Left lung (tissue), 10 donors: ENCODE results near the gene PLEKHA1. TPM values are rescaled to one million over a fixed set of nuclear protein-coding genes. Genes with fewer than 3 reads are reported as not detected.

Experiments
- ATAC-seq: fragments of 200-7000 bp; cut with Tn5 transposase; one replicate; pipeline ENCODE4 v1.9.1; 2020; ENCODE audit warnings: moderate library complexity
- DNase-seq, 4 donors: peaks; one replicate each; pipeline ENCODE4 v3.0.0-alpha.2; 2013 to 2020
- H3K27ac ChIP-seq, 2 donors: fragments of 200-600 bp; sonication (generic) in 1 of 2; one replicate each; pipeline versions ENCODE4 v1.5.0 to v1.8.0; 2020 to 2021
- H3K27me3 ChIP-seq, 2 donors: fragments of 200-600 bp; sonication (generic) in 1 of 2; one replicate each; pipeline versions ENCODE4 v1.5.0 to v1.8.0; 2020 to 2021
- H3K36me3 ChIP-seq, 2 donors: fragments of 200-600 bp; sonication (generic) in 1 of 2; one replicate each; pipeline versions ENCODE4 v1.5.0 to v1.8.0; 2020 to 2021
- H3K4me1 ChIP-seq, 2 donors: fragments of 200-600 bp; one replicate each; pipeline ENCODE4 v1.8.0; 2021
- H3K4me3 ChIP-seq, 2 donors: fragments of 200-600 bp; sonication (generic) in 1 of 2; one replicate each; pipeline versions ENCODE4 v1.5.0 to v1.8.0; 2020 to 2021; ENCODE audit warnings: mild to moderate bottlenecking in 1 of 2
- H3K9me3 ChIP-seq, 2 donors: fragments of 200-600 bp; sonication (generic) in 1 of 2; one replicate each; pipeline versions ENCODE4 v1.5.0 to v1.8.0; 2020 to 2021
- intact Hi-C, 2 donors: fragments of 100-400 bp; cut with DNase I; formaldehyde crosslinking; loops; one replicate each; pipeline versions ENCODE4 v1.11.2 to v1.14.2; 2022
- polyA plus RNA-seq, 6 donors: library from polyadenylated mRNA; unstranded; fragments of 120-200 nt; gene quantifications; one replicate each; pipeline ENCODE4 v1.2.1, GENCODE V29; 2013; ENCODE audit not compliant: insufficient read length in 6 of 6
- total RNA-seq, 2 donors: library from RNA; stranded (reverse); fragmentation: NEBNext Ultra II Directional; extraction: Animal tissue kit (Norgen Biotek cat#: 25700); gene quantifications; one replicate each; pipeline ENCODE4 v1.2.1, GENCODE V29; 2021
- TF ChIP-seq, protein P1 (sequence below), 2 donors: fragments of 200-600 bp; sonication (generic) in 1 of 2; IDR thresholded peaks; one replicate each; pipeline versions ENCODE4 v1.5.0 to v1.8.0; 2021; ENCODE audit warnings: antibody characterized with exemption in 2 of 2
- donor health status: DM: no; HTN: yes; CAD: no.
- donor health status: DM: no; HTN: no; CAD: no.

The PLEKHA1 gene
- total and polyA plus RNA-seq, 8 donors = 40.5 to 57.9 (median 43.4) TPM

DNA sequence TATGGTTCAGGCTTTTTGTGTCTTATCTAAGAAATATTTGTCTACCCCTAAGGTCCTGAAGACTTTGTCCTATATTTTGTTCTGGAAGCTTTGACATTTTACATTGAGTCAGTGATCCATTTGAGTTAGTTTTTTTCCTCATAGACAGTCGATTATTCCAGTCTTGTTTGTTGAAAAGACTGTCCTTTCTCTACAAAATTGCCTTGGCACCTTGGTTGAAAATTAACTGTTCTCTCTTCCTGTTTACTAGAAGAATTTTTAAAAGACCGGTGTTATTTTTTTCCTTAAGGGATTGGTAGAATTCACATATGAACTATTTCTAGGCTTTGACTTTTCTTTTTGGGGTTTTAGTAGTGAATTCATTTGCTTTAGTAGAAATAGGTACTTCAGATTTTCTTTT lies 12.0 kb downstream of the PLEKHA1 start:
- H3K36me3 ChIP-seq = no peaks in the 10 kb centered on the region
- ATAC-seq (no peak), DNase-seq (no peak)
- H3K9me3 ChIP-seq = no peaks in the 10 kb centered on the region
- H3K27ac ChIP-seq = no peak overlapping the region
- H3K4me1 ChIP-seq = no peaks in the 10 kb centered on the region
- no peak overlapping the region for H3K4me3 ChIP-seq
- intact Hi-C loops = no loop called here
- H3K27me3 ChIP-seq = no peaks in the 10 kb centered on the region
- TF ChIP-seq, protein P1, sequence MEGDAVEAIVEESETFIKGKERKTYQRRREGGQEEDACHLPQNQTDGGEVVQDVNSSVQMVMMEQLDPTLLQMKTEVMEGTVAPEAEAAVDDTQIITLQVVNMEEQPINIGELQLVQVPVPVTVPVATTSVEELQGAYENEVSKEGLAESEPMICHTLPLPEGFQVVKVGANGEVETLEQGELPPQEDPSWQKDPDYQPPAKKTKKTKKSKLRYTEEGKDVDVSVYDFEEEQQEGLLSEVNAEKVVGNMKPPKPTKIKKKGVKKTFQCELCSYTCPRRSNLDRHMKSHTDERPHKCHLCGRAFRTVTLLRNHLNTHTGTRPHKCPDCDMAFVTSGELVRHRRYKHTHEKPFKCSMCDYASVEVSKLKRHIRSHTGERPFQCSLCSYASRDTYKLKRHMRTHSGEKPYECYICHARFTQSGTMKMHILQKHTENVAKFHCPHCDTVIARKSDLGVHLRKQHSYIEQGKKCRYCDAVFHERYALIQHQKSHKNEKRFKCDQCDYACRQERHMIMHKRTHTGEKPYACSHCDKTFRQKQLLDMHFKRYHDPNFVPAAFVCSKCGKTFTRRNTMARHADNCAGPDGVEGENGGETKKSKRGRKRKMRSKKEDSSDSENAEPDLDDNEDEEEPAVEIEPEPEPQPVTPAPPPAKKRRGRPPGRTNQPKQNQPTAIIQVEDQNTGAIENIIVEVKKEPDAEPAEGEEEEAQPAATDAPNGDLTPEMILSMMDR (IDR thresholded peaks at IDR 0.05) = no peak

DNA sequence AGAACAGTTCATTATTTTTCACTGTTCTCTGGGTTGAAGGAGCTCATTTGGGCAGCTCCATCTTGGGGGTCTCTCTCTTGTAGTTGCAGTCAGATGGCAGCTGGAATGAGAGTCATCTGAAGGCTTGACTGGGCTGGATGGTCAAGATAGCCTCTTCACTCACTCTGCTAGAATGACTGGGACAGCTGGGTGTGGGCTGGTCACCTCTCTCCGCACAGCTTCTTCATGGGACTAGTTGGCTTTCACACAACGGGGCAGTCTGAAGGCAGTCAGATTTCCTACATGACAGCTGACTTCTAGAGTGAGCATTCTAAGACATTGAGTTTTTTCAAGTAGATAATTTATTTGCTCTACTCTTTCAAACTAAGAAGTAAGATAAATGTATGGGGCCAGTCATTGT lies 13.1 kb downstream of the PLEKHA1 start:
- Histone ChIP-seq H3K36me3 (no peaks in the 10 kb centered on the region), H3K4me1 (no peaks in the 10 kb centered on the region), H3K27me3 (no peaks in the 10 kb centered on the region), H3K9me3 (no peaks in the 10 kb centered on the region), H3K27ac (no peak overlapping the region), H3K4me3 (no peak overlapping the region)
- DNase-seq (no peak), ATAC-seq (no peak)
- intact Hi-C loops = no loop called here
- TF ChIP-seq, protein P1 (IDR thresholded peaks at IDR 0.05) = no peak

DNA sequence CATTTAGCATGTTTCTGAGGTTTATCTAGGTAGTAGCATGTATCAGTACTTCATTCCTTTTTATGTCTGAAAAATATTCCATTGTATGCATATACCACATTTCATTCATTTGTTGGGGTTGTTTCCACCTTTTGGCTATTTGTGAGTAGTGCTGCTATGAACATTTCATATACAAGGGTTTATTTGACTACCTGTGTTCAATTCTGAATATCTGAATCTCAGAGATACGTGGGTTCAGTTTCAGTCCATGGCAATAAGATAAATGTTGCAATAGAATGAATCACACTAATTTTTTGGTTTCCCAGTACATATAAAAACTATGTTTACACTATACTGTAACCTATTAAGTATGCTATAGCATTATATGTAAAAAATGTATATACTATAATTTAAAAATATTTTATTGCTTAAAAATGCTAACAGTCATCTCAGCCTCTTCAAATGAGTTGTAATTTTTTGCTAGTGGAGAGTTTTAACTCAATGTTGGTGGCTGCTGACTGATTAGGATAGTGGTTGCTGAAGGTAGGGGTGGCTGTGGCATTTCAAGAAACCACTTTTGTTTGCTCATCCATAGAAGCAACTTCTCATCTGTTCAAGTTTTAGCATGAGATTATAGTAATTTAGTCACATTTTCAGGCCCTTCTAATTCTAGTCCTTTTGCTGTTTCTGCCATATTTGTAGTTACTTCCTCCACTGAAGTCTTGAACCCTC lies 13.9 kb downstream of the PLEKHA1 start:
- TF ChIP-seq, protein P1 (IDR thresholded peaks at IDR 0.05) = no peak
- H3K4me1 ChIP-seq = no peaks in the 10 kb centered on the region
- H3K27ac ChIP-seq = no peak overlapping the region
- H3K9me3 ChIP-seq = no peaks in the 10 kb centered on the region
- DNase-seq (no peak), ATAC-seq (no peak)
- H3K36me3 ChIP-seq = no peaks in the 10 kb centered on the region
- no peaks in the 10 kb centered on the region for H3K27me3 ChIP-seq
- H3K4me3 ChIP-seq = no peak overlapping the region
- intact Hi-C loops = no loop called here

DNA sequence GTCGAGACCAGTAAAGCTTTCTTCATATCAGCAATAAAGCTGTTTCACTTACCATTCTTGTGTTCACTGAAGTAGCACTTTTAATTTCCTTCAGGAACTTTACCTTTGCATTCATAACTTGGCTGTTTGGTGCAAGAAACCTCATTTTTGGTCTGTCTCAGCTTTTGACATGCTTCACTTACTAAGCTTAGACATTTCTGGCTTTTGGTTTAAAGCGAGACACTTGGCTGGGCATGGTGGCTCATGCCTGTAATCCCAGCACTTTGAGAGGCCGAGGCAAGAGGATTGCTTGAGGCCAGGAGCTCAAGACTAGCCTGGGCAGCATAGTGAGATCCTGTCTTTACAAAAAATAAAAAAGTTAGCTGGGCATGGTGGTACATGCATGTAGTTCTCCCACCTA lies 15.8 kb downstream of the PLEKHA1 start:
- ATAC-seq = no peak
- DNase-seq = no peak
- intact Hi-C loops = no loop called here

DNA sequence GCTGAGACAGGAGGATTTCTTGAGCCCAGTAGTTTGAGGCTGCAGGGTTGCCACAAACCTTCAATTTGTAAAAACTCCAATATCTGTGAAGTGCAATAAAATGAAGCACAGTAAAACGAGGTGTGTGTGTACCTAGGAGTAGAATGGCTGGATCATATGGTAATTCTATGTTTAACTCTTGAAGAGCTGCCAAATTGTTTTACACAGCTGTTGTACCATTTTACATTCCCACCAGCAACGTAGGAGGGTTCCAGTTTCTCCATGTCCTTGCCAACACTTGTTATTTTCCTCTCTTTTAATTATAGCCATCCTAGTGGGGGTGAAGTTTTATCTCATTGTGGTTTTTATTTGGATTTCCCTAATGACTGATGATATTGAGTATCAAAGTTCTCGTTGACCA lies 16.2 kb downstream of the PLEKHA1 start:
- intact Hi-C loops = no loop called here
- TF ChIP-seq, protein P1 (IDR thresholded peaks at IDR 0.05) = no peak

More for the DNA sequence above, 15.8 kb downstream of the PLEKHA1 start:
- Histone ChIP-seq H3K36me3 (peaks cover 0 to 16% of the 10 kb centered on the region in 2 donors), H3K9me3 (no peaks in the 10 kb centered on the region), H3K27me3 (no peaks in the 10 kb centered on the region), H3K4me3 (no peak overlapping the region), H3K27ac (no peak overlapping the region), H3K4me1 (no peaks in the 10 kb centered on the region)
- TF ChIP-seq, protein P1 (IDR thresholded peaks at IDR 0.05) = no peak

More for the DNA sequence above, 16.2 kb downstream of the PLEKHA1 start:
- Histone ChIP-seq H3K36me3 (peaks cover 0 to 16% of the 10 kb centered on the region in 2 donors), H3K9me3 (no peaks in the 10 kb centered on the region), H3K27me3 (no peaks in the 10 kb centered on the region), H3K4me3 (no peak overlapping the region), H3K4me1 (no peaks in the 10 kb centered on the region), H3K27ac (no peak overlapping the region)
- DNase-seq (no peak), ATAC-seq (no peak)
